GM18909 (cell line): ENCODE results near the gene ARID3B.
"Not testable (repeated sequence)": the region's sequence is repeated elsewhere in the genome, so short reads cannot be mapped to it uniquely, and the experiment has no call there.

Experiments used
- ATAC-seq: cut with Tn5 transposase; IDR thresholded peaks from one replicate; pipeline ENCODE4 v1.9.1; 2021; ENCODE audit warnings: mild to moderate bottlenecking; ENCODE audit not compliant: unreplicated experiment, poor library complexity

The ARID3B gene

DNA sequence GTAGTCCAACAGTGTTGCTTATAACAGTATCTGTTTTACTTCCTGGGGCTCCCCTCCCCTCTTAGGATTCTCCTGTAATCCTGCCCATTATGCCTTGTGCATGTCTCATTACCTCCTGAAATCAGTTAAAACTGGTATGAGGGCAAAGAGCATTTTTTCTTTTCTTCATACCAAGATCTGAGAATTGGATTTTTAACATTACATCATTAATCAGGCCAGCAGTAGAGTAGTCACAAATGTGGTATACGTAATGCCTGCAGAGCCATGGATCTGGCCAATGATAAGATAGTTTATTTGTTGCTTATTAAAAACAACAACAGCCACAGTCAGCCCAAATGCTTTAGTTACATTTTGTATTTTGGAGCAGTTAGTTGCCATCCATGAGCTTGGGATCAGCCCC is 23.2 kb downstream of the ARID3B start:
- no peak for ATAC-seq

DNA sequence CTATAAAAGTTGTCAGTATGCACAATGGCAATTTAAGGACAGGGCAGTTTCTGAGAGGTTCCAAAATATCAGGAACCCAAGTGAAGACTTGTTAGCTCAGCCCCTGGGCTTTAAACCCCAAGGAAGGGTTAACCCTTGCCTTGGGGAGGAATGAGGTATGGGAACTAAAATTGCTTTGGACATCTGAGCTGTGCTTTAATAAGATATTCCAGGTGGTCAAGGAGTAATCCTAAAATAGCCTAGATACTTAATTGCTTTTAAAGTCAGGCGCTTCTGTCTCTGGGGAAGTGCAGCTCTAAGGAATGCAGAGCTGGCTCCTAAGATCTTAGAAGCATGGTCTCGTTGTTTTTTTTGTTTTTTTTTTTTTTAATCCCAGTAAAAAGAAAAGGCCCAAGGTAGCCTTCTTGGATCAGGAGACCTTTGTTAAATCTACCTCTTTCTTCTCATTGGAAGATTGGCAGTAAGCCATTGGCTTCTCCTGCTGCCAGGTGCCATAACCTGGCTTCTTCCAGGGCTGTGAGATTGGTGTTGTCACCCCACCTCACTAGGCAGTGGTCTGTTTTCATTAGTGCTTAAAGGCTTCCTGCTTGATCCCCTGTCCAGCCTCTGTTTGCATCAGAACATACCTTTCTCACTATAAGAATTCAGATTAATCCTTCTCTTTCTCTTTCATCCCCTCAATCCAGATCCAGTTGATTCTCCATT is 24.5 kb downstream of the ARID3B start:
- ATAC-seq, result no peak

DNA sequence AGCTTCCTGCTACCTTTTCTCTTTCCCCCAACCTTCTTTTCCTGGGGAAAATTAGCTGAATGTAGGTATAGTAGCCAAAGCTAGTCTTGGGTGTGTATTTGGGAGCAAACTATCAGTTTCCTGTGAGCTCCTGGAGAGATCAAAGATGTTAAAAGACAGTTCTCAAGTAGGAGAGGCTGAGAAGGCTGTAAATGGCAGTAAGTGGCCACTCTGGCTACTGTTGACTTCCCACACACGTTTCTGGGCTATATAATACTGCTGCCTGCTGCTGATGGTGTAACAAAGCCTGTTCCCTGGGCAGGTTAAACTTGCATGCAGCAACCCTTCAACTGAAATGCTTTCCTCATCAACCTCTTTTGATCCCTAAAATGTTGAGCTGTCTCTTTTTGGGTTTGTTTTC is 27.6 kb downstream of the ARID3B start:
- no peak for ATAC-seq

- ATAC-seq, result no peak
Measured at GRCh38 chr15:74569731-74570070, 28.7 kb downstream of the ARID3B start.

- no peak for ATAC-seq
Measured at GRCh38 chr15:74571191-74571590, 30.2 kb downstream of the ARID3B start.

- ATAC-seq, result no peak
Measured at GRCh38 chr15:74573987-74574386, 33.0 kb downstream of the ARID3B start.

DNA sequence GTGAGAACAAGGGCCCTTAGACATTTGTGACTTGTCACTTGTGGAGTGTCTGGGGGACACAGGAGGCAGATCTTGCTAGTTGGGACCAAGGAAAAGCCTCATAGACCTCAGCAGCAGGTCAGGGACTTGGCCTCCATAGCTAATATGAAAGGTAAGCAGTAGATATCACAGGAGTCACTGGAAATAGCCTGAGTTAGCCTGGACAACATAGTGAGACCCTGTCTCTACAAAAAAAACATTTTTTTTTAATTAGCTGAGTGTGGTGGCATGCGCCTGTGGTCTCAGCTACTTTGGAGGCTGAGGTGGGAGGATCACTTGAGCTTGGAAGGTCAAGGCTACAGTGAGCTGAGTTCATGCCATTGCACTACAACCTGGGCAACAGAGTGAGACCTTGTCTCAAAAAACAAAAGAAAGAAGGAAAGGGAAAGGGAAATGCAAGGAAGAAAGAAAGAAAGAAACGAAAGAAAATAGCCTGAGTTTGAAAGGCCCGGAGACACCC is 37.5 kb downstream of the ARID3B start:
- ATAC-seq, result no peak

DNA sequence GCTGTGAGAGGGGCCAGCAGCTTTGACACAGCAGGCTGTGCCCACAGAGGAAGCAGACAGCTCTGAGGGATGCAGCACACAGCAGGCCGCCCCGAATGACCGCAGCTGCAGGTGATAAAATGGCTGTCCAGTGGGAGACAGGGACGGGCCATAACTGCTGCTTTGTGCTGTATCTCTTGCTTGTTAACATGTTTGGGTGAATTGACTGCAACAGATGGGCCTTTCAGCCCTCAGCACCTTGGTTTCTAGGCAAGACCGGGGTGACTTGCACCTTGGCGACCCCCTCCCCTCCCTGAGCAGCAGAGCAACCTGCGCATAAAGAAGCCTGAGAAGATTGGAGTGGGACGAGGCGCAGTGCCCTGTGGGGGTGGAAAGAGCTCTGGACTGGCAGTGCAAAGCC is 38.0 kb downstream of the ARID3B start:
- ATAC-seq, result no peak

- no peak for ATAC-seq
Measured at GRCh38 chr15:74580538-74581350, 39.7 kb downstream of the ARID3B start.

DNA sequence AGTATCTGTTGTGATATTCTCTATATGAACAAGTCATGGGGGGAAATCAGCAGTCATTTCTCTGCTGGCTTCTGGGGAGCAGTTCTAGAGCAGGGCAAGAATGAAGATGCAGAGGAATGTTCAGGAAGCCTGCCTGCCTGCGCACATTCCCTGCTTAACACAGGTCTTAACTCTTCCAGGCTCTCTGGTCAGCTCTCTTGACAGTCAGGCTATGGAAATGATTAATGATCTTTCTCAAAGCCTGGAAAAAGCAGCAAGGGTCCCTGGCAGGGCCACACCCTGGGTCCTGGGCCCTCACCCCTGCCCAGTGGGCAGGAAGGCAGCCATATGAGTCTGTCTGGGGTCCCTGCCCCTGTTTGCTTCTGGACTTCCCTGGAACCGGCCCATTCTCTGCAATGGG is 43.2 kb downstream of the ARID3B start:
- no peak for ATAC-seq

DNA sequence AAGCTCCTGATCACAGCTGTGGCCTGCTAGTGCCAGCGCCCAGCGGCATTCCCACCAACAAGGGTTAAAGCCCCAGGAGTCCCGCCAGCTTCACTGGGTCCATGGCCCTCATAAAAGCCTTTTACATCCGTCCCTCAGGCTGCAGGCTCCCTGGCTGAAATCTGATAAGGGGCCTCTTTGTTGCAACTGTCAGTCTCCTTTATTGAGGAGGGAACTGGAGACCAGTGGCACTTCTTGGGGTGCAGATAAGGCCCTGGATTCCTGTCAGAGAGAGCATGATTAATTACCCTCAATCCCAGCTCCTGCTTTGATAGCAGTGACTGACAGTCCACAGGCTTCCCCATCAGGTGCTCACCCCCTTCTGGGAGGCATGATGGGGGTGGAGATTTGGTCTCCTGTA is 43.8 kb downstream of the ARID3B start:
- ATAC-seq, result no peak

- no peak for ATAC-seq
Measured at GRCh38 chr15:74585191-74585590, 44.2 kb downstream of the ARID3B start.

DNA sequence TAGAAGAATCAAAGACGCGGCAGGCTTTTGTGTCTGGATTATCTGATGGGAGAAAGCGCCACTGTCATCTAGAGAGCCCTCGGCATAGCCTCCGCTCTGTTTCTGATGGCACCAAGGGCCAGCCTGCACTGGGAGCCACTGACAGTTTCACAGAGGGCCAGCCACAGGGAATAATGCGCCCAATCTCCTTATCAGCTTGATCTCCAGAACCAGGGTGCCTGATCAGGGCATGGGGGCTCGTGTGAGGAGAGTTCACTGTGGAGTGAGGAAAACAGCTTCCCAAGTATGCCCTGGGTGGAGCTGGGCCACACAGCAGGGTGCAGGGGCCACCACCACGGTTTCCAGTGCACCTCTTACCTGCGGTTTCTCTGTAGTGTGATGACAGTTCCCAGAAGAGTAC is 44.8 kb downstream of the ARID3B start:
- no peak for ATAC-seq

DNA sequence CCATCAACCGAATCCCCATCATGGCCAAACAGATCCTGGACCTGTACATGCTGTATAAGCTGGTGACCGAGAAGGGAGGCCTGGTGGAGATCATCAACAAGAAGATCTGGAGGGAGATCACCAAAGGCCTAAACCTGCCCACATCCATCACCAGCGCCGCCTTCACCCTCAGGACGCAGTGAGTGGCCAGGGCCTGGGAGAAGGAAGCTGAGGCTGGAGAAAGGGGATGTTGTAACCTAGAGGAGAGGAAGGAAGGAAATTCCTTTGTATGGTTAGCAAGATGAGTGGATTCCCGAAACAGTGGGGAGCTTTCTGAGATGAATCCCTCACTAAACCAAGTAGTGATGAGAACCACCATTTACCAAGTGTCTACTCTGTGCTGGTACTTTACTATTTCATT is 48.8 kb downstream of the ARID3B start:
- no peak for ATAC-seq

- ATAC-seq, result no peak
Measured at GRCh38 chr15:74592222-74592621, 51.2 kb downstream of the ARID3B start.

DNA sequence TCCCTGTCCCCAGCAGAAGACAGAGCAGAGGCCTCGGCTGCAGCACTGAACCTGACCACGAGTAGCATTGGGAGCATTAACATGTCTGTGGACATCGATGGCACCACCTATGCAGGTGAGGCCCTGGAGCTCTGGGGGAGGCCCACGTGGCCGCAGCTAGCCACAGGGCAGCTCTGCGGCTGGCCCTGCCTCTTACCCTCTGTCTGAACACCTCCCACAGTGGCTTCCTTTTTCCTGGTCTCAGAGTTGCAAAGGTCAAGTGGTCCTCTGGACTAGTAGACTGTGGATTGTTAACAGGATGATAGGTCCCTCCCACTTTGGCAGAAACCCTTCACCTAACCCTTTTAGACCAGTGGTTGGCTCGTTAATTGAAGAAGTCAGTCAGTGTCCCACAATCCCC is 52.1 kb downstream of the ARID3B start:
- no peak for ATAC-seq

DNA sequence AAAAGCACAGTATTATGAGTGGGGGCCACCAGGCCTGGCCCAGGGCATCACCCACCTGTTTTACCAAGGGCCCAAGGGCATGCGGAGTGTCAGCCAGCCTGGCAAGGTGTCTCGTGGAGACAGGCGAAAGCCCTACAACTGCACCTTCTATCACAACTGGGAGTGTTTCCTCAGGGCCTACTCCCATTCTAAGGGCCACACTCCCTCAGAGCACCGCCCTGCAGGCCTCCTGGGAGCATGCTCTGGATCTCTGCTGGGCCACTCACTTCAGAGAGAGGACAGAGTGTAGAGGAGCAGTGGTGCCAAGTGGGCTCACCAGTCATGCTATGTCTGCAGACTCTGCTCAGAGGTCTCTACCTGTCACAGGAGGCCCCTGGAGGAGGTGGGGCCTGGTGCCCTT is 53.4 kb downstream of the ARID3B start:
- ATAC-seq, result no peak

DNA sequence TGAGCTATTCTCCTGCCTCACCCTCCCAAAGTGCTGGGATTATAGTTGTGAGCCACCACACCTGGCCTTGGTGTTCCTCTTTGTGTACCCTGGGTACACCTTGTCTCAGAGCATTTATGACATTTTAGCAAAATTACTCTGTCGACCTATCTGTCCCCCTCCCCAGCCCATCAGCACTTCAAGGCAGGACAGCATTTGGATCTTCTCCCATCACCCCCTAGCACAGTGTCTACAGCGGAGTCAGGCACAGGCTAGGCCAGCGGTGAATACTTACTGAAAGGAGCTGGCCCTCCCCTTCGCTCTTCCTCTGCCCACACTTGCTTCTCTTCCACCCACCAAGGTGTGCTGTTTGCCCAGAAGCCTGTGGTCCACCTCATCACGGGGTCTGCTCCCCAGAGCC is 54.3 kb downstream of the ARID3B start:
- ATAC-seq, result no peak

DNA sequence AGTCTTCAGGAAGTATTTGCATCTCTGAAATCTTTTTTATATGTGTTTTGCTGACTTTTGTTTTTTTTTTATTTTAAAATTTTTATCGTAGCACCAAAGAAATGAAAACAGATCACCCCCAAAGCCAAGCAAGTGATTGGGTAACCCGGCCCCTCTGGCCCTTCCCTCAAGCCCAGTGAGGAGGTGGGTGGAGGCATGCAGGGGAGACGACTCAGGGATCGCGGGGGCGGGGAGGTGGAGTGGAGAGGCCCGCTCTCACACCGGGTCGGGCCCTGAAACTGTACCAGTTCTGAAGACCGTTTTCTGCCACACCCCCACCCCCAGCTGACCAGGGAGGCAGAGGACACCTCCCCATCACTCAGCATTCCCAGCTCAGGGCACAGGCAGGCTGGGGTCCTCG is 55.7 kb downstream of the ARID3B start:
- not testable (repeated sequence) for ATAC-seq

GRCh38 chr15:74597146-74597705 is 56.2 kb downstream of the ARID3B start:
- not testable (repeated sequence) for ATAC-seq

GRCh38 chr15:74598126-74598842 is 57.3 kb downstream of the ARID3B start:
- ATAC-seq, result peak; percentile 90
